GM12872 (cell line): Measurements from ENCODE around the gene RUSC1.

Source experiments
- TF ChIP-seq, protein P1 (sequence below): IDR thresholded peaks from 3 replicates; pipeline ENCODE4 v1.5.1; 2011; ENCODE audit warnings: low read depth, mild to moderate bottlenecking, low read length, moderate library complexity; ENCODE audit not compliant: insufficient read depth

The RUSC1 gene

DNA sequence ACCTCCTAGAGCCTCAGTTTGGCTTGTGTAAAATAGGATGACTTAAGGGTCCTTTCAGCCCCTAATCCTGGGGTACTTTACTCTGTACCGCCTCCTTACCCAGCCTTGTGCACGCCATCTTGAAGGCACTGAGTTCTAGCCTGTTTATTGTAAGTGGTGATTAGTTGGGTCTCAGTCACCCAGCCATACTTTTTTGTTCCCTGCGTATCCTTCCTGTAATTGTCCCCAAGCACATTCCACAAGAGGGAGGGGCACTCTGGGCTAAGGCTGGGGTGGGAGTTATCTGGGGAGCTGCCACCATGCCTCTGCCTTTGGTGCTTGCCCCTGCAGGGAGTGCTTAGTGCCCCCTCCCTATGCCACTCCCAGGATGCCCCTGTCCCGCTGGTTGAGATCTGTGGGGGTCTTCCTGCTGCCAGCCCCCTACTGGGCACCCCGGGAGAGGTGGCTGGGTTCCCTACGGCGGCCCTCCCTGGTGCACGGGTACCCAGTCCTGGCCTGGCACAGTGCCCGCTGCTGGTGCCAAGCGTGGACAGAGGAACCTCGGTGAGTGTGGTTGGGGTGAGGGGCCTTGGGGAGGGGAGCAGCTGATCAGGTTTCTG lies 11.2 kb upstream of the RUSC1 start:
- TF ChIP-seq, protein P1, sequence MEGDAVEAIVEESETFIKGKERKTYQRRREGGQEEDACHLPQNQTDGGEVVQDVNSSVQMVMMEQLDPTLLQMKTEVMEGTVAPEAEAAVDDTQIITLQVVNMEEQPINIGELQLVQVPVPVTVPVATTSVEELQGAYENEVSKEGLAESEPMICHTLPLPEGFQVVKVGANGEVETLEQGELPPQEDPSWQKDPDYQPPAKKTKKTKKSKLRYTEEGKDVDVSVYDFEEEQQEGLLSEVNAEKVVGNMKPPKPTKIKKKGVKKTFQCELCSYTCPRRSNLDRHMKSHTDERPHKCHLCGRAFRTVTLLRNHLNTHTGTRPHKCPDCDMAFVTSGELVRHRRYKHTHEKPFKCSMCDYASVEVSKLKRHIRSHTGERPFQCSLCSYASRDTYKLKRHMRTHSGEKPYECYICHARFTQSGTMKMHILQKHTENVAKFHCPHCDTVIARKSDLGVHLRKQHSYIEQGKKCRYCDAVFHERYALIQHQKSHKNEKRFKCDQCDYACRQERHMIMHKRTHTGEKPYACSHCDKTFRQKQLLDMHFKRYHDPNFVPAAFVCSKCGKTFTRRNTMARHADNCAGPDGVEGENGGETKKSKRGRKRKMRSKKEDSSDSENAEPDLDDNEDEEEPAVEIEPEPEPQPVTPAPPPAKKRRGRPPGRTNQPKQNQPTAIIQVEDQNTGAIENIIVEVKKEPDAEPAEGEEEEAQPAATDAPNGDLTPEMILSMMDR, result no peak

DNA sequence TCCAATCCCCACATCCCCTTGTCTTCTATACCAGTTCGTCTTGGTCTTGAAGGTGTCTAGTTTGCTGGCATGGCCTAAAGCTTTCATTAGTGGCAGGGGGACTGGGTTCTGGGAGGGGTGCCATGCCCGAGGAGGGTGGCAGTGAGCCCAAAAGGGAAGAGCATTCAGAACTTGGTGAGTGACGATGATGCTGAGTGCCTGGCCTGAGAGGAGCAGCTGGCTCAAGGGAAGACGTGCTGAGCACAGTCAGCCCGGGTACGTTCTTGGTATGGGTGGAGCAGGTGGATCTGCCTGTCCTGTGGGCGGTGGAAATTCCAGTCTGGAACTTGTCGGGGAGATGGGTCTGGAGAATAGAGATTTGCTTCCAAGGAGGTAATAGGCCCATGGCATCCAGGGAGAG lies 7.4 kb upstream of the RUSC1 start:
- TF ChIP-seq, protein P1, result no peak

DNA sequence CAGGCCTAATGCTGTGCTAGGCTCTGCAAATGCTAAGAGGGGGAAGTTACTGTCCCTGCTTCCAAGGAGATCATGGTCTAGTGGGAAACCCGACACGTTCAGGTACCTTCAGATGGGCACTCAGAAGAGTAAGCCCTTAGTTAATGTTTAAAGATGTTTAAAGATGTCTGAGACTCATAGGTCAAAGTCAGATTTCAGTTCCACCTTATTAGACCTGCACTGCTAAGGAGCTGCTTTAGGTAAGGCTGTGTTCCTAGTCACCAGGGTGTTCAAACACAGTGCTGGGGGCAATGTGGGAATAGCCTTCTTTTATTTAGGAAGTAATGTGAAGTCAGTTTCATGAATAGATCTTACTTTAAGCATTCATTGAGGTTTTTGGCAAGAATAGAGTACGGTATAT lies 3.8 kb upstream of the RUSC1 start:
- TF ChIP-seq, protein P1, result no peak

DNA sequence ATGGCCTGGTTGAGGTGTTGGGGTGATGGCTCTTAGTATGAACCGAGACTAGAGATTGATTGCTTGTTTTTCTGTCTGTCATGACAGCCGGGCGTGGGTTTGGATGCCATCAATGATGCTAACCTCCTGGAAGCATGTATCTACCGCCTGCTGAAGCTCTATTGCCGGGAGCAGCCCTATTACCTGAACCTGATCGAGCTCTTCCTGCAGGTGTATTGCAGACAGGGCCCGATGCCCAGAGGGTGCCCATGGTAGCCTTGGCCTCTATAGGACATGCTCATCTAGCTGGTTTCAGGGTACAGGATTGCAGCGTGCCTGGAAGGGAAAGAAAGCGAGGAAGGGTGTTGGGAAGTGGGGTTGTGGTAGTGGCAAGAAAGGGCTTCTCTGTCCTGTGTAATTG lies 2.6 kb upstream of the RUSC1 start:
- TF ChIP-seq, protein P1, result no peak

DNA sequence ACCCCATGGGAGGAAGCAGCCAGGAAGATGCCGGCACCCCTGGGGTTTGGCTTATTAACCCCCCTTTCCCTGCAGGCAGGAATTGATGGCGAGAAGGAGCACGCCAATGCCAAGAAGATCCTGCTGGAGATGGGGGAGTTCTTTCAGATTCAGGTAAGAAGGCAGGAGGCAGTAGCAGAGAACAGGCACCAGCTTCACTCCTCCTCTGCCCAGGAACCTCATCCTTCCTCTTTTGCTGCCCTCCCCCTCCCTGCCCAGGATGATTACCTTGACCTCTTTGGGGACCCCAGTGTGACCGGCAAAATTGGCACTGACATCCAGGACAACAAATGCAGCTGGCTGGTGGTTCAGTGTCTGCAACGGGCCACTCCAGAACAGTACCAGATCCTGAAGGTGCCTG lies 1.2 kb upstream of the RUSC1 start:
- TF ChIP-seq, protein P1, result no peak

DNA sequence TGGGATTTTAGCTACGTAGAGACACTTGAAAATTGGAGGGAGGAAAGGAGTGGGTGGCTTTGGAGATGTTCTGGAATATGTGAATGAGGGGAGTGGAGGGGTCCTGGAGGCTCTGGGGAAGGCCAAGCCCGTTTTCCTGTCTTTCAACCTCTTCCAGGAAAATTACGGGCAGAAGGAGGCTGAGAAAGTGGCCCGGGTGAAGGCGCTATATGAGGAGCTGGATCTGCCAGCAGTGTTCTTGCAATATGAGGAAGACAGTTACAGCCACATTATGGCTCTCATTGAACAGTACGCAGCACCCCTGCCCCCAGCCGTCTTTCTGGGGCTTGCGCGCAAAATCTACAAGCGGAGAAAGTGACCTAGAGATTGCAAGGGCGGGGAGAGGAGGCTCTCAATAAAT lies 442 bp upstream of the RUSC1 start:
- TF ChIP-seq, protein P1, result no peak

DNA sequence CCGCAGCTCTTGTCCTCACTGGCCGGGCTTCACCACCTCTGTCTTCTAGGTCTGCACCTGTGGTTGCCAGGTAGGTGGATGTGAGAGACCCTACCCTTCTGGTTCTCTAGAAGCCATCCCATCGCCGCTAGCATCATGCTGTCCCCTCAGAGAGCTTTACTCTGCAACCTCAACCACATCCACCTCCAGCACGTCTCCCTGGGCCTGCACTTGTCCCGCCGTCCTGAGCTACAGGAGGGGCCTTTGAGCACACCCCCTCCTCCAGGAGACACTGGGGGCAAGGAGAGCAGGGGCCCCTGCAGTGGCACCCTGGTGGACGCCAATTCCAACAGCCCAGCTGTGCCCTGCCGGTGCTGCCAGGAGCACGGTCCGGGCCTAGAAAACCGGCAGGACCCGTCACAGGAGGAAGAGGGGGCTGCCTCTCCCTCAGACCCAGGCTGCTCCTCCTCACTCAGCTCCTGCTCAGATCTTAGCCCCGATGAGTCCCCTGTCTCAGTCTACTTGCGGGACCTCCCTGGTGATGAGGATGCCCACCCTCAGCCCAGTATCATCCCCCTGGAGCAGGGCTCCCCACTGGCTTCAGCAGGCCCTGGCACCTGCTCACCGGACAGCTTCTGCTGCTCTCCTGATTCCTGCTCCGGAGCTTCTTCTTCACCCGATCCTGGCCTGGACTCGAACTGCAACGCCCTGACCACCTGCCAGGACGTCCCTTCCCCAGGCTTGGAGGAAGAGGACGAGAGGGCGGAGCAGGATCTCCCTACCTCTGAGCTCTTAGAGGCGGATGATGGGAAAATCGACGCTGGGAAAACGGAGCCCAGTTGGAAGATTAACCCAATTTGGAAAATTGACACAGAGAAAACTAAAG lies 1.2 kb downstream of the RUSC1 start:
- TF ChIP-seq, protein P1, result no peak
